ENCODE data around the gene EIF1B. TPM values are rescaled to one million over a fixed set of nuclear protein-coding genes. Genes with fewer than 3 reads are reported as not detected.

Gene EIF1B
- total RNA-seq, 4 donors from 2014 or later = 16.5 to 31.2 (median 21.0) TPM

DNA sequence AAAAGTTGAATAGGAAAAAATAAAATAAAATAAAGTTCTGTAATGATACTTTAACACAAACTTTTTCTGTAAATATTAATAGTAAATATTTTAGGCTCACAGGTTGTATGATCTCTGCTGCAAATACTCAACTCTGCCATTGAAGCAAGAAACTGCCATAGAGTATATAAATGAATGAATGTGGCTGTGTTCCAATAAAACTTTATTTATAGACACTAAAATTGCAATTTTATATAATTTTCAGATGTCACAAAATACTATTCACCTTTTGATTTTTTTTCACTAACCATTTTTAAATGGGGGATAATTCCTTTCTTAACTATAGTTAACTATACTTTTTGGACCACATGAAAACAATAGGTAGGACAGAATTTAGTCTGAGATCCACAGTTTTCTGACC lies 16.0 kb downstream of the EIF1B start:
- TF ChIP-seq CTCF (IDR thresholded peaks at IDR 0.05) (no peak), EP300 (IDR thresholded peaks at IDR 0.05) (no peak), POLR2AphosphoS5 (IDR thresholded peaks at IDR 0.05) (no peak), POLR2A (IDR thresholded peaks at IDR 0.05) (no peak)
- Histone ChIP-seq H3K36me3 (no peaks in the 10 kb centered on the region), H3K27ac (no peak overlapping the region), H3K4me3 (no peak overlapping the region), H3K27me3 (no peaks in the 10 kb centered on the region), H3K4me1 (peaks cover 3% of the 10 kb centered on the region), H3K9me3 (no peaks in the 10 kb centered on the region)
- no peak for DNase-seq (ENCODE audit: low spot score in 2 of 2)

DNA sequence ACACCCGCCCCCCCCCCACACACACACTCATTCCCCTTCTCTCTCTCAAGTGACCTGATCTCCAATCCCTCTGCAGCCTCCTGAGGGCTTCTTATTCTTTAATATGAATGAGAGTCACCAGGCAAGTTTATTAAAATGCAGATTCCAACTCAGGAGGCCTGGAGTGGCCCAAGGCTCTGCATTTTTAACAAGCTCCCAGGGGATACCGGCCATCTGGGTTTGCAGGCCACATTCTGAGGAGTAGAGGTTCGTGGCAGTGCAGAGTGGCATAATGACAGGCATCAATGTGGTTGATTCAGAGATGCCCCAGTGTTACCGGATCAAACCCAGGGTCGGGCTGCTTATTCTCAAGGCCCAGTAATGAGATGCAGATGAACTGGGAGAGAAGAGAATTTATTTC lies 18.9 kb downstream of the EIF1B start:
- Histone ChIP-seq H3K4me3 (no peak overlapping the region), H3K9me3 (no peaks in the 10 kb centered on the region), H3K27ac (no peak overlapping the region), H3K36me3 (no peaks in the 10 kb centered on the region), H3K27me3 (no peaks in the 10 kb centered on the region), H3K4me1 (peaks cover 3% of the 10 kb centered on the region)
- DNase-seq (ENCODE audit: low spot score in 2 of 2) = no peak
- TF ChIP-seq POLR2A (IDR thresholded peaks at IDR 0.05) = no peak
- no peak for TF ChIP-seq CTCF (IDR thresholded peaks at IDR 0.05)
- TF ChIP-seq POLR2AphosphoS5 (IDR thresholded peaks at IDR 0.05) = no peak
- no peak for TF ChIP-seq EP300 (IDR thresholded peaks at IDR 0.05)
- WGBS = 79% methylated on average over 5 of the region's 5 CpGs

DNA sequence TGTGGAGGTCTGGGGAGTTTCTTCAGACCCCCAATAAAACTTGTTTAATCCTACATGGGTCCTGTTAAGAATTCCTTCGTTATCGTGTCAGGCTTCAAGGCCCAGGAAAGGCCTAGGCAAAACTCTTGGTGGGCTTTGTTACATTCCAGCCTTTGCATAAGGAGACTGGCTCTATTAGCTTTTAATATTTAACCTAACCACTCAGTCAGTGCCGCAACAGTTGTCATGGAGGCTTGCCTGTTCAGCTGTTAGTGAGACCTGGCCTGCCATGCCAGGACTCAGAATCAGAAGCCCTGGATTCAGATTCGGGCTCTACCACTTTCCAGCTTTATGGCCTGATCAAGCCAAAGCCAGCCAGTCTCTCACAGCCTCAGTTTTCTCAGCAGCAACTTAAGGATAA lies 19.6 kb downstream of the EIF1B start:
- DNase-seq (ENCODE audit: low spot score in 2 of 2) = no peak
- WGBS = 91% methylated on average over 4 of the region's 4 CpGs

DNA sequence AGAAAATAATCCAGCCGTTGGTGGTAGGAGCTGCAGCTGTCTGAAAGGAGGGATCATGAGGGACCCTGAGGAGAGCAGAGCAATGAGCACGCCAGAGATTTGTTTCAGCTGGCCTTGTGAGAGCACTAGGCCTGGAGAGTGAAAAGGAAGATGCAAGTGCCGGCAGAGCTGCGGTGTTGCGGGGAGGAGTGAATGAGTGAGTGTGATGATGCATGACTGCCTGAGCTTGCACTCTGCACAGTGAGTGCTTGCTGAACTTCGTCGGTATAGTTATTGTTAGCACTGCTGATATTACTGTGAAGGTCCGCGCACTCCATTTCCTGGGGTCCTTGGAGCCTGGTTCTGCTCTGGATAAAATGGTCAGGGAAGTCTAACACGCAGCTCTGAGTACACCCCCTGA lies 23.2 kb downstream of the EIF1B start:
- Histone ChIP-seq H3K27ac (no peak overlapping the region), H3K4me3 (no peak overlapping the region), H3K27me3 (no peaks in the 10 kb centered on the region), H3K4me1 (no peaks in the 10 kb centered on the region), H3K9me3 (no peaks in the 10 kb centered on the region), H3K36me3 (no peaks in the 10 kb centered on the region)
- TF ChIP-seq CTCF (IDR thresholded peaks at IDR 0.05) = no peak
- no peak for DNase-seq (ENCODE audit: low spot score in 2 of 2)
- 86% methylated on average over 10 of the region's 10 CpGs for WGBS

More for the DNA sequence above, 19.6 kb downstream of the EIF1B start:
- H3K4me3 ChIP-seq = no peak overlapping the region
- H3K27me3 ChIP-seq = no peaks in the 10 kb centered on the region
- no peaks in the 10 kb centered on the region for H3K9me3 ChIP-seq
- no peak overlapping the region for H3K27ac ChIP-seq
- H3K4me1 ChIP-seq = peaks cover 3% of the 10 kb centered on the region
- TF ChIP-seq POLR2AphosphoS5 (IDR thresholded peaks at IDR 0.05) (no peak), CTCF (IDR thresholded peaks at IDR 0.05) (no peak), EP300 (IDR thresholded peaks at IDR 0.05) (no peak), POLR2A (IDR thresholded peaks at IDR 0.05) (no peak)
- H3K36me3 ChIP-seq = no peaks in the 10 kb centered on the region

- Histone ChIP-seq H3K36me3 (no peaks in the 10 kb centered on the region), H3K4me1 (no peaks in the 10 kb centered on the region), H3K4me3 (no peak overlapping the region), H3K9me3 (no peaks in the 10 kb centered on the region), H3K27ac (no peak overlapping the region), H3K27me3 (no peaks in the 10 kb centered on the region)
- TF ChIP-seq EP300 (IDR thresholded peaks at IDR 0.05) (no peak), POLR2A (IDR thresholded peaks at IDR 0.05) (no peak), CTCF (IDR thresholded peaks at IDR 0.05) (no peak)
- 72% methylated on average over 4 of the region's 4 CpGs for WGBS
- no peak for DNase-seq (ENCODE audit: low spot score in 2 of 2)
Observed at GRCh38 chr3:40333416-40333815, 23.9 kb downstream of the EIF1B start.
